Neuron (in vitro differentiated cells): Measurements from ENCODE around the gene CD248.

Experiments used
- H2AFZ ChIP-seq: one replicate; pipeline ENCODE4 v1.6.1; 2013; ENCODE audit warnings: low read depth, mild to moderate bottlenecking, inconsistent platforms, low read length, moderate library complexity
- H3K27me3 ChIP-seq: one replicate; pipeline ENCODE4 v1.6.1; 2013; ENCODE audit warnings: low read length; ENCODE audit not compliant: insufficient read depth
- H3K36me3 ChIP-seq: one replicate; pipeline ENCODE4 v1.6.1; 2013; ENCODE audit warnings: low read length; ENCODE audit not compliant: insufficient read depth
- H3K4me1 ChIP-seq: one replicate; pipeline ENCODE4 v1.6.1; 2013; ENCODE audit warnings: low read length; ENCODE audit not compliant: insufficient read depth
- H3K4me3 ChIP-seq: 2 replicates; pipeline ENCODE4 v1.5.1; 2013; ENCODE audit warnings: mild to moderate bottlenecking, low read length, moderate library complexity
- H3K9me3 ChIP-seq: one replicate; pipeline ENCODE4 v1.6.1; 2013; ENCODE audit warnings: low read length

Gene CD248

GRCh38 chr11:66347425-66348276 lies 30.8 kb upstream of the CD248 start, which contains the start of gene B4GAT1:
TSS of gene B4GAT1 (minus strand) at chr11:66347629. CDS start at chr11:66347545, 84 bp downstream.
- Histone ChIP-seq H3K4me3 (peak within 1 kb of the TSS; percentile 91), H3K4me1 (peaks cover 29% of the 10 kb centered on the region), H2AFZ (peak within 1 kb of the TSS; percentile 59), H3K36me3 (peaks cover 3% of the 10 kb centered on the region), H3K27me3 (no peaks in the 10 kb centered on the region), H3K9me3 (no peaks in the 10 kb centered on the region)

GRCh38 chr11:66346476-66347424 lies 29.9 kb upstream of the CD248 start:
- Histone ChIP-seq H2AFZ (peak overlapping the region; percentile 59), H3K36me3 (peaks cover 11% of the 10 kb centered on the region), H3K4me3 (peak overlapping the region; percentile 91), H3K27me3 (no peaks in the 10 kb centered on the region), H3K4me1 (peaks cover 29% of the 10 kb centered on the region), H3K9me3 (no peaks in the 10 kb centered on the region)

GRCh38 chr11:66345316-66345649 lies 28.4 kb upstream of the CD248 start:
- peak overlapping the region; percentile 91 for H3K4me3 ChIP-seq
- H3K9me3 ChIP-seq = no peaks in the 10 kb centered on the region
- H3K36me3 ChIP-seq = peaks cover 25% of the 10 kb centered on the region
- H3K4me1 ChIP-seq = peaks cover 29% of the 10 kb centered on the region
- no peaks in the 10 kb centered on the region for H3K27me3 ChIP-seq
- H2AFZ ChIP-seq = no peak overlapping the region

GRCh38 chr11:66344550-66345315 lies 27.9 kb upstream of the CD248 start, which contains the start of gene BRMS1:
TSS of gene BRMS1 (minus strand) at chr11:66345104. CDS start at chr11:66342234, 2,870 bp downstream.
- no peaks in the 10 kb centered on the region for H3K9me3 ChIP-seq

GRCh38 chr11:66343176-66343575 lies 26.3 kb upstream of the CD248 start:
- peaks cover 29% of the 10 kb centered on the region for H3K4me1 ChIP-seq
- no peak overlapping the region for H3K4me3 ChIP-seq
- H3K27me3 ChIP-seq = no peaks in the 10 kb centered on the region
- no peaks in the 10 kb centered on the region for H3K9me3 ChIP-seq
- H2AFZ ChIP-seq = no peak overlapping the region
- peaks cover 43% of the 10 kb centered on the region for H3K36me3 ChIP-seq

More at GRCh38 chr11:66344550-66345315, 27.9 kb upstream of the CD248 start, which contains the start of gene BRMS1:
- Histone ChIP-seq H3K36me3 (peaks cover 31% of the 10 kb centered on the region), H3K27me3 (no peaks in the 10 kb centered on the region), H3K4me3 (peak within 1 kb of the TSS; percentile 91), H2AFZ (no peak within 1 kb of the TSS), H3K4me1 (peaks cover 29% of the 10 kb centered on the region)

- Histone ChIP-seq H3K9me3 (no peaks in the 10 kb centered on the region), H3K4me1 (peaks cover 41% of the 10 kb centered on the region), H3K4me3 (no peak overlapping the region), H2AFZ (no peak overlapping the region), H3K27me3 (no peaks in the 10 kb centered on the region), H3K36me3 (peaks cover 47% of the 10 kb centered on the region)
These were observed 24.8 kb upstream of the CD248 start for GRCh38 chr11:66341502-66342126.

- no peaks in the 10 kb centered on the region for H3K27me3 ChIP-seq
- H2AFZ ChIP-seq = no peak overlapping the region
- peaks cover 47% of the 10 kb centered on the region for H3K36me3 ChIP-seq
- no peaks in the 10 kb centered on the region for H3K9me3 ChIP-seq
- peaks cover 41% of the 10 kb centered on the region for H3K4me1 ChIP-seq
- no peak overlapping the region for H3K4me3 ChIP-seq
These were observed 24.0 kb upstream of the CD248 start for GRCh38 chr11:66340596-66341501.

GRCh38 chr11:66339686-66340483 lies 23.0 kb upstream of the CD248 start:
- no peak overlapping the region for H3K4me3 ChIP-seq
- no peak overlapping the region for H2AFZ ChIP-seq
- no peaks in the 10 kb centered on the region for H3K9me3 ChIP-seq
- peaks cover 47% of the 10 kb centered on the region for H3K36me3 ChIP-seq
- peaks cover 41% of the 10 kb centered on the region for H3K4me1 ChIP-seq
- no peaks in the 10 kb centered on the region for H3K27me3 ChIP-seq

GRCh38 chr11:66339162-66339675 lies 22.4 kb upstream of the CD248 start:
- Histone ChIP-seq H3K9me3 (no peaks in the 10 kb centered on the region), H3K4me1 (peaks cover 40% of the 10 kb centered on the region), H3K27me3 (no peaks in the 10 kb centered on the region), H2AFZ (no peak overlapping the region), H3K36me3 (peaks cover 47% of the 10 kb centered on the region), H3K4me3 (no peak overlapping the region)

- no peaks in the 10 kb centered on the region for H3K27me3 ChIP-seq
- H3K4me3 ChIP-seq = no peak overlapping the region
- H3K9me3 ChIP-seq = no peaks in the 10 kb centered on the region
- no peak overlapping the region for H2AFZ ChIP-seq
- peaks cover 47% of the 10 kb centered on the region for H3K36me3 ChIP-seq
- H3K4me1 ChIP-seq = peaks cover 33% of the 10 kb centered on the region
These were observed 21.7 kb upstream of the CD248 start for GRCh38 chr11:66338276-66339161.
